Endodermal cell (in vitro differentiated cells): ENCODE measurements around the gene TMEM108. TPM values are rescaled to one million over a fixed set of nuclear protein-coding genes. Genes with fewer than 3 reads are reported as not detected.

ENCODE experiments used
- DNase-seq: peaks from one replicate; pipeline ENCODE4 v3.0.0-alpha.2; 2017
- H3K27ac ChIP-seq: 2 replicates; pipeline ENCODE4 v1.5.1; 2013; ENCODE audit warnings: mild to moderate bottlenecking, low read depth, low read length, moderate library complexity
- H3K27me3 ChIP-seq: 2 replicates; pipeline ENCODE4 v1.6.1; 2013; ENCODE audit warnings: mild to moderate bottlenecking, low read length, moderate library complexity; ENCODE audit not compliant: insufficient read depth, control insufficient read depth, poor library complexity, severe bottlenecking
- H3K36me3 ChIP-seq: 2 replicates; pipeline ENCODE4 v1.7.0; 2013; ENCODE audit warnings: mild to moderate bottlenecking, low read length, moderate library complexity; ENCODE audit not compliant: control insufficient read depth, insufficient read depth
- H3K4me1 ChIP-seq: one replicate; pipeline ENCODE4 v1.7.0; 2013; ENCODE audit warnings: low read length; ENCODE audit not compliant: control insufficient read depth, insufficient read depth
- H3K4me3 ChIP-seq: 2 replicates; pipeline ENCODE4 v1.5.1; 2013; ENCODE audit warnings: mild to moderate bottlenecking, low read length, moderate library complexity
- H3K9ac ChIP-seq: 2 replicates; pipeline ENCODE4 v1.6.1; 2013; ENCODE audit warnings: mild to moderate bottlenecking, low read length, moderate library complexity; ENCODE audit not compliant: poor library complexity, severe bottlenecking; ENCODE audit errors: extremely low read depth
- H3K9me3 ChIP-seq: 2 replicates; pipeline ENCODE4 v1.6.1; 2013; ENCODE audit warnings: mild to moderate bottlenecking, low read length, moderate library complexity; ENCODE audit not compliant: control insufficient read depth
- H3K27ac Mint-ChIP-seq: 2 replicates; pipeline ENCODE4 v1.8.0; 2020; ENCODE audit warnings: mixed read lengths
- H3K27me3 Mint-ChIP-seq: 2 replicates; pipeline ENCODE4 v1.8.0; 2021; ENCODE audit warnings: mild to moderate bottlenecking, mixed read lengths; ENCODE audit not compliant: insufficient read depth
- H3K36me3 Mint-ChIP-seq: 2 replicates; pipeline ENCODE4 v1.8.0; 2020; ENCODE audit warnings: low read depth, mixed read lengths
- H3K4me1 Mint-ChIP-seq: 2 replicates; pipeline ENCODE4 v1.8.0; 2020; ENCODE audit warnings: mixed read lengths
- H3K4me3 Mint-ChIP-seq: 2 replicates; pipeline ENCODE4 v1.8.0; 2020; ENCODE audit warnings: mild to moderate bottlenecking, moderate library complexity, mixed read lengths
- H3K9me3 Mint-ChIP-seq: 2 replicates; pipeline ENCODE4 v1.8.0; 2020; ENCODE audit warnings: mild to moderate bottlenecking, mixed read lengths
- CTCF ChIP-seq: fragments of 200-600 bp; sonication (generic); conservative IDR thresholded peaks from 2 replicates; pipeline ENCODE4 v1.5.0; 2021; ENCODE audit warnings: antibody characterized with exemption, mild to moderate bottlenecking
- WGBS, 2 experiments: methylation state at CpG; one replicate each; pipeline versions ENCODE4 v1.1.5 to v1.1.7; 2013; ENCODE audit warnings: missing lambda C conversion rate in 2 of 2, mixed read lengths in 1 of 2; ENCODE audit not compliant: insufficient coverage in 1 of 2, insufficient read length in 1 of 2; 5-methylcytosine and 5-hydroxymethylcytosine counted together
- total RNA-seq, 2 donors: library from RNA; stranded (reverse); fragmentation: NEBNext Ultra II Directional in 1 of 2; extraction: Animal tissue kit (Norgen Biotek cat#: 25700) in 1 of 2; gene quantifications; 2 replicates in 1 of 2; 3 replicates in 1 of 2; pipeline ENCODE4 v1.2.1, GENCODE V29; 2021

The TMEM108 gene
- total RNA-seq, 2 donors from 2014 or later = 4.8 to 7.9 TPM

DNA sequence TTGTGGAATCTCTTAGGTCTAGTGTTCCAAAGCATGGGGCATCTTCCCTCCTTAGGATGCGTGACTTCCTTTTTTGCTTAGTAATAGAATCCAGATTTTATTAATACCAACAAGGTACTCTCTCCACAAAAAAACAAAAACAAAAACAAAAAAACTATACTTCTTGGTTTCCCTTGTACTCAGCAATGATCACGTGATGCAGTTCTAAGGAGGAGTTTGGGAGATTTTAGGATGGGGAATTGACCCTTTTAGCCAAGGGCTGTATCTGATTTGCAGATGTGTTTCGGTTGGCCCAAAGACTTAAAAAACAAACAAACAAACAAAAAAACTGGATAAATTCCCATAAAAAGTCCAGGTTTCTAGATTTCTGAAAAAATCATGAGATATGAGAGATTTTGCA, 12.6 kb upstream of the TMEM108 start:
- no peaks in the 10 kb centered on the region for H3K9me3 Mint-ChIP-seq
- H3K4me1 ChIP-seq = no peaks in the 10 kb centered on the region
- H3K27me3 Mint-ChIP-seq = no peaks in the 10 kb centered on the region
- H3K4me1 Mint-ChIP-seq = no peaks in the 10 kb centered on the region
- TF ChIP-seq CTCF = no peak
- no peaks in the 10 kb centered on the region for H3K27me3 ChIP-seq
- H3K27ac ChIP-seq = no peak overlapping the region
- no peak overlapping the region for H3K4me3 Mint-ChIP-seq
- H3K4me3 ChIP-seq = no peak overlapping the region
- no peaks in the 10 kb centered on the region for H3K36me3 ChIP-seq
- DNase-seq = no peak
- H3K9me3 ChIP-seq = no peaks in the 10 kb centered on the region
- no peak overlapping the region for H3K9ac ChIP-seq
- no peak overlapping the region for H3K27ac Mint-ChIP-seq
- WGBS, 2 experiments = 74% methylated on average over 3 of the region's 3 CpGs; no CpG with 5 or more reads in 1 of the 2 experiments
- H3K36me3 Mint-ChIP-seq = no peaks in the 10 kb centered on the region

DNA sequence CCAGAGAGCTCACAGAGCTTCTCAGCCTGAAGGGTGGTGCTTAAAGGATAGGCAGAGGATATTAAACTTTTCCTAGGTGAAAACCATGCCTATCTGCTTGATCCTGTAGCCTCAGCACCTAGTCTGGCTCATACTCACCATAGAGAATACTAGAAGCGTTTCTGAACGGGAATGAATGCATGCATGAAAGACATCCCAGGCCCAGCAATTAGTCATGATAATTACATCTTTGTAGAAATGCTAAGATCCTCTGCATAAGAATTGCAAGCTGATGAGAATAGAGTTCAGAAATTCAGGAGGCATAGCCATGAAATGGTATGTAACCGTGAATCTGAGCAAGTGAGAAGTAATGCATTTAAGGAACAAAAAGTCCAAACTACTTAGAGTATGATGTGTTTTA, 5.9 kb upstream of the TMEM108 start:
- no peak overlapping the region for H3K9ac ChIP-seq
- TF ChIP-seq CTCF = no peak
- H3K4me3 ChIP-seq = no peak overlapping the region
- no peak for DNase-seq
- H3K4me1 ChIP-seq = no peaks in the 10 kb centered on the region
- Mint-ChIP-seq H3K36me3 (no peaks in the 10 kb centered on the region), H3K27ac (no peak overlapping the region), H3K27me3 (peaks cover 14% of the 10 kb centered on the region), H3K9me3 (no peaks in the 10 kb centered on the region), H3K4me3 (no peak overlapping the region), H3K4me1 (peaks cover 2% of the 10 kb centered on the region)
- no peaks in the 10 kb centered on the region for H3K36me3 ChIP-seq
- H3K27me3 ChIP-seq = peaks cover 13% of the 10 kb centered on the region
- H3K9me3 ChIP-seq = no peaks in the 10 kb centered on the region
- no peak overlapping the region for H3K27ac ChIP-seq
- 72 to 93% methylated on average over 2 to 3 of the region's 3 CpGs for WGBS, 2 experiments

GRCh38 chr3:133037436-133037835, 755 bp upstream of the TMEM108 start:
- Mint-ChIP-seq H3K36me3 (no peaks in the 10 kb centered on the region), H3K27ac (no peak overlapping the region), H3K9me3 (no peaks in the 10 kb centered on the region), H3K27me3 (peaks cover 41% of the 10 kb centered on the region), H3K4me1 (peaks cover 10% of the 10 kb centered on the region), H3K4me3 (peak overlapping the region; percentile 64)
- H3K27ac ChIP-seq = no peak overlapping the region
- H3K4me1 ChIP-seq = peaks cover 5% of the 10 kb centered on the region
- H3K9me3 ChIP-seq = no peaks in the 10 kb centered on the region
- H3K36me3 ChIP-seq = no peaks in the 10 kb centered on the region
- no peak for TF ChIP-seq CTCF
- 94 to 96% methylated on average over 9 of the region's 9 CpGs for WGBS, 2 experiments
- peak overlapping the region; percentile 88 for H3K4me3 ChIP-seq
- no peak overlapping the region for H3K9ac ChIP-seq
- H3K27me3 ChIP-seq = peaks cover 34% of the 10 kb centered on the region
- DNase-seq = no peak
